HepG2 (cell line): ENCODE results near the gene FUZ. TPM values are rescaled to one million over a fixed set of nuclear protein-coding genes. Genes with fewer than 3 reads are reported as not detected.

Experiments used
- RARG ChIP-seq: sonication (generic); formaldehyde crosslinking; IDR thresholded peaks from 2 replicates; pipeline ENCODE4 v1.4.0; 2020; ENCODE audit warnings: low read depth, mild to moderate bottlenecking, missing genetic modification reagents
- SIN3A ChIP-seq: IDR thresholded peaks from 2 replicates; pipeline ENCODE4 v1.6.1; 2011; ENCODE audit warnings: low read depth, mild to moderate bottlenecking, control low read depth, low read length, borderline replicate concordance
- ZNF33A ChIP-seq: sonication (generic); formaldehyde crosslinking; IDR thresholded peaks from 2 replicates; pipeline ENCODE4 v1.5.1; 2020; ENCODE audit warnings: missing genetic modification reagents, mild to moderate bottlenecking, moderate library complexity, borderline replicate concordance
- polyA plus RNA-seq, 8 experiments: library from polyadenylated mRNA; depleted of rRNA in 3 of 8; stranded (reverse) in 7 of 8; unstranded in 1 of 8; fragments of >200 nt; fragmentation: Illumina TruSeq in 4 of 8; extraction: Trizol in 4 of 8; gene quantifications; 2 replicates each; pipeline versions ENCODE4 v1.2.1 to v1.2.3, GENCODE V29; 2011 to 2016; ENCODE audit warnings: low read depth in 4 of 8, missing spikeins in 1 of 8, mixed read lengths in 1 of 8; ENCODE audit not compliant: insufficient read depth in 1 of 8
- total RNA-seq, 5 experiments: library from RNA; depleted of rRNA; stranded (reverse); fragments of >200 nt; fragmentation: Illumina TruSeq; extraction: Trizol; gene quantifications; 2 replicates each; pipeline ENCODE4 v1.2.3, GENCODE V29; 2016; ENCODE audit warnings: low read depth in 1 of 5
- TF ChIP-seq, protein P1 (sequence below): sonication (generic); formaldehyde crosslinking; IDR thresholded peaks from 2 replicates; pipeline ENCODE4 v1.4.0; 2020; ENCODE audit warnings: missing genetic modification reagents
- TF ChIP-seq, protein P2 (sequence below), 2 experiments: sonication (generic) in 1 of 2; formaldehyde crosslinking in 1 of 2; IDR thresholded peaks; 2 replicates each; pipeline versions ENCODE4 v1.4.0 to v1.6.1; 2016 to 2020; ENCODE audit warnings: borderline replicate concordance in 1 of 2, low read depth in 1 of 2, mild to moderate bottlenecking in 1 of 2, missing genetic modification reagents in 1 of 2
- TF ChIP-seq, protein P3 (sequence below): sonication (generic); formaldehyde crosslinking; IDR thresholded peaks from 2 replicates; pipeline ENCODE4 v1.5.0; 2020; ENCODE audit warnings: missing genetic modification reagents
- TF ChIP-seq, protein P4 (sequence below): sonication (generic); formaldehyde crosslinking; IDR thresholded peaks from one replicate; pipeline ENCODE4 v1.5.1; 2020; ENCODE audit warnings: mild to moderate bottlenecking, missing genetic modification reagents; ENCODE audit errors: not compliant biosample characterization
- TF ChIP-seq, protein P5 (sequence below): IDR thresholded peaks from 2 replicates; pipeline ENCODE4 v1.6.1; 2016; ENCODE audit warnings: missing genetic modification reagents, missing compliant biosample characterization
- TF ChIP-seq, protein P6 (sequence below): sonication (generic); formaldehyde crosslinking; IDR thresholded peaks from 2 replicates; pipeline ENCODE4 v1.8.1; 2023; ENCODE audit warnings: missing genetic modification reagents, inconsistent platforms, borderline replicate concordance

Gene FUZ
- total and polyA plus RNA-seq, 2 of the 13 experiments (the other 11 are each of a cell fraction or from before 2014, with no cell fraction given): 0.08 TPM; not detected in 1

DNA sequence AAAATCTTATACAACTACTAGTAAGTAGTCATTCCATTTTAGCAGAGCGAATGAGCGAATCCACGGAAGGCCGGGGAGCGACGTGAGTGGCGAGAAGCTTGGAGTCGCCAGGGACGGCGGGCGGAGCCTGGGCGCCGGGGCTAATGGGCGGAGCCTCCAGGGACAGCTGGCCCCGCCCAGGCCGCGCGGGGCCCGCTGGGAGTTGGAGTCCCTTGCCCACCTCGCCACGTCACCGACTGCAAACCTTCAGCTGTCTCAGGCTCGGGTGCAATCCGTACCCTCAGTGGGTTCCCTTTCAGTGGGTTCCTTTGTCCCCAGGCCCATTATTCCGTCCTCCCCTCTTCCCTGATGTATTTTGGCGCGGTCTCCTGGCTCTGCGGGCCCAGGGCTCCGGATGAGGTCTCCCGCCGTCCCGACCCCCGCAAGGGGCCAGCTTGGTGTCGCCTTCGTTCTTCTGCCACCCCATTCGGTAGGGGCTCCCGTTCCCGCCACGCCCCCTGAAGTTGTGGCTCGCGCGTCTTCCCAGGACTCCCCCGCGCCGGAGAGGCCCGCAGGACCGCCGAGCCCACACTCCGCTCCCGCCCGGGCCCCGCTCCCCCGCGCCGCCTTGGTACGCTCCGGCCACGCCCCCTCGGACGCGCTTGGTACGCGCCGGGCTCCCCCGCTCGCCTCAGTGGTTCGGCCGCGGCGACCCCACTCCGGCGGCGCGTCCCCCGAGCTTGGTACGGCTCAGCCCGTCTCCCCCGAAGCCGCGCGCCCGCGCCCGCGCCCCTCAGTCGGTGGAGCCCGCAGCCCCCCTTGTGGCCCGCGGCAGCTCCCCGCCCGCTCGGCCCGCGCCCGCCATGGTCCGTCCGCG lies 37.6 kb upstream of the FUZ start, which contains the start of gene PTOV1 (continued):
- TF ChIP-seq, protein P1, sequence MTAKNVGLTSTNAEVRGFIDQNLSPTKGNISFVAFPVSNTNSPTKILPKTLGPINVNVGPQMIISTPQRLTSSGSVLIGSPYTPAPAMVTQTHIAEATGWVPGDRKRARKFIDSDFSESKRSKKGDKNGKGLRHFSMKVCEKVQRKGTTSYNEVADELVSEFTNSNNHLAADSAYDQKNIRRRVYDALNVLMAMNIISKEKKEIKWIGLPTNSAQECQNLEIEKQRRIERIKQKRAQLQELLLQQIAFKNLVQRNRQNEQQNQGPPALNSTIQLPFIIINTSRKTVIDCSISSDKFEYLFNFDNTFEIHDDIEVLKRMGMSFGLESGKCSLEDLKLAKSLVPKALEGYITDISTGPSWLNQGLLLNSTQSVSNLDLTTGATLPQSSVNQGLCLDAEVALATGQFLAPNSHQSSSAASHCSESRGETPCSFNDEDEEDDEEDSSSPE (CRISPR knock-in tag): peak; percentile 74; the same call in 1 of the 2 replicates
- TF ChIP-seq, protein P2, sequence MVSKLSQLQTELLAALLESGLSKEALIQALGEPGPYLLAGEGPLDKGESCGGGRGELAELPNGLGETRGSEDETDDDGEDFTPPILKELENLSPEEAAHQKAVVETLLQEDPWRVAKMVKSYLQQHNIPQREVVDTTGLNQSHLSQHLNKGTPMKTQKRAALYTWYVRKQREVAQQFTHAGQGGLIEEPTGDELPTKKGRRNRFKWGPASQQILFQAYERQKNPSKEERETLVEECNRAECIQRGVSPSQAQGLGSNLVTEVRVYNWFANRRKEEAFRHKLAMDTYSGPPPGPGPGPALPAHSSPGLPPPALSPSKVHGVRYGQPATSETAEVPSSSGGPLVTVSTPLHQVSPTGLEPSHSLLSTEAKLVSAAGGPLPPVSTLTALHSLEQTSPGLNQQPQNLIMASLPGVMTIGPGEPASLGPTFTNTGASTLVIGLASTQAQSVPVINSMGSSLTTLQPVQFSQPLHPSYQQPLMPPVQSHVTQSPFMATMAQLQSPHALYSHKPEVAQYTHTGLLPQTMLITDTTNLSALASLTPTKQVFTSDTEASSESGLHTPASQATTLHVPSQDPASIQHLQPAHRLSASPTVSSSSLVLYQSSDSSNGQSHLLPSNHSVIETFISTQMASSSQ (IDR thresholded peaks at IDR 0.05; ENCODE audit: low read depth): no peak
- TF ChIP-seq, protein P2 (CRISPR knock-in tag; IDR thresholded peaks at IDR 0.05; ENCODE audit: borderline replicate concordance): no peak
- TF ChIP-seq SIN3A (no peak; the same call in 1 of the 2 replicates), RARG (CRISPR knock-in tag) (no peak), ZNF33A (CRISPR knock-in tag) (no peak)
- TF ChIP-seq, protein P3, sequence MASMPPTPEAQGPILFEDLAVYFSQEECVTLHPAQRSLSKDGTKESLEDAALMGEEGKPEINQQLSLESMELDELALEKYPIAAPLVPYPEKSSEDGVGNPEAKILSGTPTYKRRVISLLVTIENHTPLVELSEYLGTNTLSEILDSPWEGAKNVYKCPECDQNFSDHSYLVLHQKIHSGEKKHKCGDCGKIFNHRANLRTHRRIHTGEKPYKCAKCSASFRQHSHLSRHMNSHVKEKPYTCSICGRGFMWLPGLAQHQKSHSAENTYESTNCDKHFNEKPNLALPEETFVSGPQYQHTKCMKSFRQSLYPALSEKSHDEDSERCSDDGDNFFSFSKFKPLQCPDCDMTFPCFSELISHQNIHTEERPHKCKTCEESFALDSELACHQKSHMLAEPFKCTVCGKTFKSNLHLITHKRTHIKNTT (CRISPR knock-in tag): no peak
- TF ChIP-seq, protein P4, sequence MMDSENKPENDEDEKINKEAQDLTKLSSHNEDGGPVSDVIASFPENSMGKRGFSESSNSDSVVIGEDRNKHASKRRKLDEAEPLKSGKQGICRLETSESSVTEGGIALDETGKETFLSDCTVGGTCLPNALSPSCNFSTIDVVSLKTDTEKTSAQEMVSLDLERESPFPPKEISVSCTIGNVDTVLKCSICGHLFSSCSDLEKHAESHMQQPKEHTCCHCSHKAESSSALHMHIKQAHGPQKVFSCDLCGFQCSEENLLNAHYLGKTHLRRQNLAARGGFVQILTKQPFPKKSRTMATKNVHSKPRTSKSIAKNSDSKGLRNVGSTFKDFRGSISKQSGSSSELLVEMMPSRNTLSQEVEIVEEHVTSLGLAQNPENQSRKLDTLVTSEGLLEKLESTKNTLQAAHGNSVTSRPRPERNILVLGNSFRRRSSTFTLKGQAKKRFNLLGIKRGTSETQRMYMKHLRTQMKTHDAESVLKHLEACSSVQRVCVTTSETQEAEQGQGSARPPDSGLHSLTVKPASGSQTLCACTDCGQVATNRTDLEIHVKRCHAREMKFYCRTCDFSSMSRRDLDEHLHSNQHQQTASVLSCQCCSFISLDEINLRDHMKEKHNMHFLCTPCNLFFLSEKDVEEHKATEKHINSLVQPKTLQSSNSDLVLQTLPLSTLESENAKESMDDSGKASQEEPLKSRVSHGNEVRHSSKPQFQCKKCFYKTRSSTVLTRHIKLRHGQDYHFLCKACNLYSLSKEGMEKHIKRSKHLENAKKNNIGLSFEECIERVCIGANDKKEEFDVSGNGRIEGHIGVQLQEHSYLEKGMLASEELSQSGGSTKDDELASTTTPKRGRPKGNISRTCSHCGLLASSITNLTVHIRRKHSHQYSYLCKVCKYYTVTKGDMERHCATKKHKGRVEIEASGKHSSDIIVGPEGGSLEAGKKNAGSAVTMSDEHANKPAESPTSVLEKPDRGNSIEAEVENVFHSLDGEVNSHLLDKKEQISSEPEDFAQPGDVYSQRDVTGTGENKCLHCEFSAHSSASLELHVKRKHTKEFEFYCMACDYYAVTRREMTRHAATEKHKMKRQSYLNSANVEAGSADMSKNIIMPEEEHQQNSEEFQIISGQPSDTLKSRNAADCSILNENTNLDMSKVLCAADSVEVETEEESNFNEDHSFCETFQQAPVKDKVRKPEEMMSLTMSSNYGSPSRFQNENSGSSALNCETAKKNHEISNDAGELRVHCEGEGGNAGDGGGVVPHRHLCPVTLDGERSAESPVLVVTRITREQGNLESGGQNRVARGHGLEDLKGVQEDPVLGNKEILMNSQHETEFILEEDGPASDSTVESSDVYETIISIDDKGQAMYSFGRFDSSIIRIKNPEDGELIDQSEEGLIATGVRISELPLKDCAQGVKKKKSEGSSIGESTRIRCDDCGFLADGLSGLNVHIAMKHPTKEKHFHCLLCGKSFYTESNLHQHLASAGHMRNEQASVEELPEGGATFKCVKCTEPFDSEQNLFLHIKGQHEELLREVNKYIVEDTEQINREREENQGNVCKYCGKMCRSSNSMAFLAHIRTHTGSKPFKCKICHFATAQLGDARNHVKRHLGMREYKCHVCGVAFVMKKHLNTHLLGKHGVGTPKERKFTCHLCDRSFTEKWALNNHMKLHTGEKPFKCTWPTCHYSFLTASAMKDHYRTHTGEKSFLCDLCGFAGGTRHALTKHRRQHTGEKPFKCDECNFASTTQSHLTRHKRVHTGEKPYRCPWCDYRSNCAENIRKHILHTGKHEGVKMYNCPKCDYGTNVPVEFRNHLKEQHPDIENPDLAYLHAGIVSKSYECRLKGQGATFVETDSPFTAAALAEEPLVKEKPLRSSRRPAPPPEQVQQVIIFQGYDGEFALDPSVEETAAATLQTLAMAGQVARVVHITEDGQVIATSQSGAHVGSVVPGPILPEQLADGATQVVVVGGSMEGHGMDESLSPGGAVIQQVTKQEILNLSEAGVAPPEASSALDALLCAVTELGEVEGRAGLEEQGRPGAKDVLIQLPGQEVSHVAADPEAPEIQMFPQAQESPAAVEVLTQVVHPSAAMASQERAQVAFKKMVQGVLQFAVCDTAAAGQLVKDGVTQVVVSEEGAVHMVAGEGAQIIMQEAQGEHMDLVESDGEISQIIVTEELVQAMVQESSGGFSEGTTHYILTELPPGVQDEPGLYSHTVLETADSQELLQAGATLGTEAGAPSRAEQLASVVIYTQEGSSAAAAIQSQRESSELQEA (CRISPR knock-in tag): no peak
- TF ChIP-seq, protein P5, sequence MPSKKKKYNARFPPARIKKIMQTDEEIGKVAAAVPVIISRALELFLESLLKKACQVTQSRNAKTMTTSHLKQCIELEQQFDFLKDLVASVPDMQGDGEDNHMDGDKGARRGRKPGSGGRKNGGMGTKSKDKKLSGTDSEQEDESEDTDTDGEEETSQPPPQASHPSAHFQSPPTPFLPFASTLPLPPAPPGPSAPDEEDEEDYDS (CRISPR knock-in tag): peak; percentile 46
- TF ChIP-seq, protein P6, sequence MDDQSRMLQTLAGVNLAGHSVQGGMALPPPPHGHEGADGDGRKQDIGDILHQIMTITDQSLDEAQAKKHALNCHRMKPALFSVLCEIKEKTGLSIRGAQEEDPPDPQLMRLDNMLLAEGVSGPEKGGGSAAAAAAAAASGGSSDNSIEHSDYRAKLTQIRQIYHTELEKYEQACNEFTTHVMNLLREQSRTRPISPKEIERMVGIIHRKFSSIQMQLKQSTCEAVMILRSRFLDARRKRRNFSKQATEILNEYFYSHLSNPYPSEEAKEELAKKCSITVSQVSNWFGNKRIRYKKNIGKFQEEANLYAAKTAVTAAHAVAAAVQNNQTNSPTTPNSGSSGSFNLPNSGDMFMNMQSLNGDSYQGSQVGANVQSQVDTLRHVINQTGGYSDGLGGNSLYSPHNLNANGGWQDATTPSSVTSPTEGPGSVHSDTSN (CRISPR knock-in tag): no peak; the same call in 1 of the 2 replicates
